Stimulated activated memory B cell treated with anti-CD40 and anti-IgM and Interleukin-4, amounts not matched to agents 10 μg/mL and 1 μg/mL and 100 μg/mL, for 72 hours (primary cell): Measurements from ENCODE around the gene HPS1.

Source experiments
- ATAC-seq: fragments of 150-1000 bp; cut with Tn5 transposase; 2 replicates; pipeline ENCODE4 v1.10.0; 2021
- H3K27ac Mint-ChIP-seq: one replicate; pipeline ENCODE4 v1.8.0; 2022; ENCODE audit warnings: mild to moderate bottlenecking, mixed read lengths
- H3K27me3 Mint-ChIP-seq: one replicate; pipeline ENCODE4 v1.8.0; 2022; ENCODE audit warnings: mixed read lengths
- H3K36me3 Mint-ChIP-seq: one replicate; pipeline ENCODE4 v1.8.0; 2022; ENCODE audit warnings: mixed read lengths
- H3K4me1 Mint-ChIP-seq: one replicate; pipeline ENCODE4 v1.8.0; 2022; ENCODE audit warnings: mixed read lengths
- H3K4me3 Mint-ChIP-seq: one replicate; pipeline ENCODE4 v1.8.0; 2022; ENCODE audit warnings: mild to moderate bottlenecking, moderate library complexity, mixed read lengths
- H3K9me3 Mint-ChIP-seq: one replicate; pipeline ENCODE4 v1.8.0; 2022; ENCODE audit warnings: mixed read lengths

HPS1 gene

GRCh38 chr10:98429320-98430072 is 17.2 kb downstream of the HPS1 start:
- Mint-ChIP-seq H3K36me3 (peaks cover 55% of the 10 kb centered on the region), H3K9me3 (peaks cover 5% of the 10 kb centered on the region), H3K4me3 (no peak overlapping the region), H3K4me1 (no peaks in the 10 kb centered on the region), H3K27me3 (no peaks in the 10 kb centered on the region), H3K27ac (no peak overlapping the region)
- peak; percentile 7 for ATAC-seq

- Mint-ChIP-seq H3K9me3 (no peaks in the 10 kb centered on the region), H3K4me3 (no peak overlapping the region), H3K27ac (no peak overlapping the region), H3K27me3 (no peaks in the 10 kb centered on the region), H3K36me3 (peaks cover 38% of the 10 kb centered on the region), H3K4me1 (no peaks in the 10 kb centered on the region)
- ATAC-seq = no peak
These were observed 19.7 kb downstream of the HPS1 start for GRCh38 chr10:98427011-98427515.

GRCh38 chr10:98425511-98426352 is 21.0 kb downstream of the HPS1 start:
- no peak overlapping the region for H3K27ac Mint-ChIP-seq
- ATAC-seq = peak; percentile 58
- peaks cover 10% of the 10 kb centered on the region for H3K4me1 Mint-ChIP-seq
- no peaks in the 10 kb centered on the region for H3K27me3 Mint-ChIP-seq
- H3K4me3 Mint-ChIP-seq = no peak overlapping the region
- H3K9me3 Mint-ChIP-seq = no peaks in the 10 kb centered on the region
- peaks cover 31% of the 10 kb centered on the region for H3K36me3 Mint-ChIP-seq

- Mint-ChIP-seq H3K4me3 (no peak overlapping the region), H3K27ac (no peak overlapping the region), H3K36me3 (peaks cover 26% of the 10 kb centered on the region), H3K4me1 (peaks cover 12% of the 10 kb centered on the region), H3K9me3 (no peaks in the 10 kb centered on the region), H3K27me3 (no peaks in the 10 kb centered on the region)
- ATAC-seq = no peak
These were observed 22.2 kb downstream of the HPS1 start for GRCh38 chr10:98424295-98425254.

GRCh38 chr10:98423691-98424120 is 23.0 kb downstream of the HPS1 start:
- ATAC-seq = peak; percentile 28
- H3K4me1 Mint-ChIP-seq = peaks cover 12% of the 10 kb centered on the region
- H3K4me3 Mint-ChIP-seq = no peak overlapping the region
- no peaks in the 10 kb centered on the region for H3K27me3 Mint-ChIP-seq
- no peak overlapping the region for H3K27ac Mint-ChIP-seq
- H3K36me3 Mint-ChIP-seq = peaks cover 32% of the 10 kb centered on the region
- H3K9me3 Mint-ChIP-seq = no peaks in the 10 kb centered on the region

- H3K9me3 Mint-ChIP-seq = no peaks in the 10 kb centered on the region
- H3K27me3 Mint-ChIP-seq = no peaks in the 10 kb centered on the region
- H3K4me3 Mint-ChIP-seq = no peak overlapping the region
- peaks cover 12% of the 10 kb centered on the region for H3K4me1 Mint-ChIP-seq
- no peak overlapping the region for H3K27ac Mint-ChIP-seq
- no peak for ATAC-seq
- peaks cover 38% of the 10 kb centered on the region for H3K36me3 Mint-ChIP-seq
These were observed 24.6 kb downstream of the HPS1 start for GRCh38 chr10:98422182-98422581.

GRCh38 chr10:98420786-98421185 is 25.9 kb downstream of the HPS1 start:
- no peaks in the 10 kb centered on the region for H3K9me3 Mint-ChIP-seq
- peaks cover 45% of the 10 kb centered on the region for H3K36me3 Mint-ChIP-seq
- no peaks in the 10 kb centered on the region for H3K27me3 Mint-ChIP-seq
- ATAC-seq = peak; percentile 40
- H3K4me1 Mint-ChIP-seq = peaks cover 12% of the 10 kb centered on the region
- no peak overlapping the region for H3K27ac Mint-ChIP-seq
- no peak overlapping the region for H3K4me3 Mint-ChIP-seq

GRCh38 chr10:98419469-98420261 is 27.1 kb downstream of the HPS1 start:
- no peak for ATAC-seq
- peaks cover 21% of the 10 kb centered on the region for H3K4me1 Mint-ChIP-seq
- no peak overlapping the region for H3K27ac Mint-ChIP-seq
- no peaks in the 10 kb centered on the region for H3K27me3 Mint-ChIP-seq
- no peak overlapping the region for H3K4me3 Mint-ChIP-seq
- H3K9me3 Mint-ChIP-seq = no peaks in the 10 kb centered on the region
- peaks cover 45% of the 10 kb centered on the region for H3K36me3 Mint-ChIP-seq

- Mint-ChIP-seq H3K9me3 (no peaks in the 10 kb centered on the region), H3K27me3 (no peaks in the 10 kb centered on the region), H3K36me3 (peaks cover 45% of the 10 kb centered on the region), H3K27ac (no peak overlapping the region), H3K4me3 (no peak overlapping the region), H3K4me1 (peaks cover 22% of the 10 kb centered on the region)
- no peak for ATAC-seq
These were observed 27.9 kb downstream of the HPS1 start for GRCh38 chr10:98418665-98419468.

- Mint-ChIP-seq H3K9me3 (no peaks in the 10 kb centered on the region), H3K4me1 (peaks cover 22% of the 10 kb centered on the region), H3K4me3 (no peak overlapping the region), H3K36me3 (peaks cover 41% of the 10 kb centered on the region), H3K27ac (no peak overlapping the region), H3K27me3 (no peaks in the 10 kb centered on the region)
- ATAC-seq = no peak
These were observed 28.6 kb downstream of the HPS1 start for GRCh38 chr10:98417973-98418664.

GRCh38 chr10:98417481-98417959 is 29.2 kb downstream of the HPS1 start:
- Mint-ChIP-seq H3K27me3 (no peaks in the 10 kb centered on the region), H3K36me3 (peaks cover 41% of the 10 kb centered on the region), H3K9me3 (no peaks in the 10 kb centered on the region), H3K4me3 (no peak overlapping the region), H3K4me1 (peaks cover 22% of the 10 kb centered on the region), H3K27ac (no peak overlapping the region)
- no peak for ATAC-seq

- no peak overlapping the region for H3K27ac Mint-ChIP-seq
- H3K9me3 Mint-ChIP-seq = no peaks in the 10 kb centered on the region
- H3K36me3 Mint-ChIP-seq = peaks cover 39% of the 10 kb centered on the region
- ATAC-seq = no peak
- H3K4me3 Mint-ChIP-seq = no peak overlapping the region
- peaks cover 22% of the 10 kb centered on the region for H3K4me1 Mint-ChIP-seq
- no peaks in the 10 kb centered on the region for H3K27me3 Mint-ChIP-seq
These were observed 29.9 kb downstream of the HPS1 start for GRCh38 chr10:98416606-98417388.
